NCI-H2227 (cell line): ENCODE measurements around the gene MTCL3.
A peak's percentile ranks its signal among the peaks of the same experiment; 100 is the strongest.

Experiments used
- DNase-seq: peaks from one replicate; lab custom pipeline; 2025; ENCODE audit not compliant: unreplicated experiment; lab: John Stamatoyannopoulos, UW

Gene MTCL3

DNA sequence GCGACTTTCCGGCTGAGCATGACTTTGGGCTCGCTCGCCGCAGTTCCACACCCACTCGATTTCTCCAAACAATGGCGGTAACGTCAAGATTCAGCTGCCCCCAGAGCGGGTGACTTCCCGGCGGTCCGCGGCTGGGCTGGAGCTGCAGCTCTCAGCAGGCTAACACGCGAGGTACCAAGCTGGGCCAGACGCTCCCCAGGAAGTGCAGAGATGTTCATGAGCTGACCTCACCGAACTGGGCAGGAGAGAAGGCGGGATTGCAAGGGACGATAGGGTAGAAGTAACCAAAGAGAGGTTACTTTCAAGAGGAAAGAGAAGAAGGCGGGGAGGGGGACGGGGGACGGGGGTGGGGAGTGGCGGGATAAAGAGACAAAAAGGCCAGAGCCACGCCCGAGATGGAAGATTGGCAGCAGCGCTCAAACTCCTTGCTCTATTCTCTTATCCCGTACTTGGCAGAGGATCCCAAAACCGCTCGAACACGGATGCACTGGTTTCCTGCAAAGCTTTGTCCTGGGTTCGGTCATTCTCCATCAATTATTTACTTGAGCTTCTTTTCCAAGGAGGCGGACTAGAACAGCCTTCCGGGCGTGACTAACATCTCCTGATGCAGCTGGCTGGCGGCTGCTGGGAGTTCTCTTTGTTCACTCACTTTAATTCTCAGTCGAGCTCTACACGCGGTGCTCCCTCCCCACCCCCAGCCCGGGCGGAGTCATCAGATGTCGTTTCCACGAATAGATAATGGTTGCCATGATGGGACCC lies at the start of gene MTCL3:
TSS of gene MTCL3 (minus strand) at position 626 of the 759 bp plus-strand sequence.
- peak; percentile 92 for DNase-seq

DNA sequence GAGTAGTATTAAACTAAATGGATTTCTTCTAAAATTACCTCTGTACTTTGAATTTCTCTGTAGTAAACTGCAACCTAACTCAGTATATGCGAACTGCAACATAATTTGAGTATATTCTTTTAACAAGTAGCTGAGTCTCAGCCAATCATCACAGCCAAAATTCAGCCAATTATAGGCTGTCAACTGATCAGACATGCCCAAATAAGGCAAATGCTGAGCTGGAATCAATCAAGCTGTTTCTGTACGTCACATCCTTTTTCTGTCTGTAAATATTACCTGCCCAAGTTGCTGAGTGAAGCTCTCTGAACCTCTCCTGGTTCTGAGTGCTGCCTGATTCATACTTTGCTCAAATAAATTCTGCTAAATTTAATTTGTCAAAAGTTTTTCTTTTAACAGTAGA lies 48.3 kb upstream of the MTCL3 start:
- DNase-seq, result no peak

GRCh38 chr6:127566651-127567050 lies 47.5 kb upstream of the MTCL3 start:
- DNase-seq, result no peak

GRCh38 chr6:127566119-127566518 lies 47.0 kb upstream of the MTCL3 start:
- no peak for DNase-seq

GRCh38 chr6:127564761-127565160 lies 45.6 kb upstream of the MTCL3 start:
- no peak for DNase-seq

DNA sequence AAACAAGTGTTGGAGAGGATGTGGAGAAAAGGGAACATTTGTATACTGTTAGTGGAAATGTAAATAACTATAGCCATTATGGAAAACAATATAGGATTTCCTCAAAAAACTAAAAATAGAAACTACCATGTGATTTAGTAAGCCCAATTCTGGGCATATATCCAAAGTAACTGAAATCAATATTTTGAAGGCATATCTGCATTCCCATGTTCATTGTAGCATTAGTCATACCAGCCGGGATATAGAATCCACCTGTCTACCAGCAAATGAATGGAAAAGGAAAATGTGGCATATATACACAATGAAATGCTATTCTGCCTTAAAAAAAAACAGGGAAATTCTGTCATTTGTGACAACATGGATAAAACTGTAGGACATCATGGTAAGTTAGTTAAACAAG lies 42.5 kb upstream of the MTCL3 start:
- no peak for DNase-seq

GRCh38 chr6:127554435-127555006 lies 35.4 kb upstream of the MTCL3 start:
- DNase-seq, result peak; percentile 9

DNA sequence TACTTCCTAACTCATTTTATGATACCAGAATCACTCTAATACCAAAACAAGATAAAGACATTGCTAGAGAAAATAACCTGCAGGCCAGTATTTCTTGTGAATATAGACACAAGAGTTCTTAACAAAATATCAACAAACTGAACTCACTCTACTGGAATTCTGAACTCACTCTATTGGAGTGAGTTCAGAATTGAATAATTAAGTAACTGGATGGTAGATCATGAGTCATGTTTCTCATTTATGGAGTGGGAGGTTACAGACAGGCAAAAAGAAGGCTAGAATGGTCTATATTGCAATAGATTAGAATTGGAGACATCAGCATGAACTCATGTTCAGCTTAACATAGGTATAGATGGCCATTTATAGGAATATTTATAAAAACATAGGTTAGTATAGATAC lies 31.3 kb upstream of the MTCL3 start:
- DNase-seq, result no peak

DNA sequence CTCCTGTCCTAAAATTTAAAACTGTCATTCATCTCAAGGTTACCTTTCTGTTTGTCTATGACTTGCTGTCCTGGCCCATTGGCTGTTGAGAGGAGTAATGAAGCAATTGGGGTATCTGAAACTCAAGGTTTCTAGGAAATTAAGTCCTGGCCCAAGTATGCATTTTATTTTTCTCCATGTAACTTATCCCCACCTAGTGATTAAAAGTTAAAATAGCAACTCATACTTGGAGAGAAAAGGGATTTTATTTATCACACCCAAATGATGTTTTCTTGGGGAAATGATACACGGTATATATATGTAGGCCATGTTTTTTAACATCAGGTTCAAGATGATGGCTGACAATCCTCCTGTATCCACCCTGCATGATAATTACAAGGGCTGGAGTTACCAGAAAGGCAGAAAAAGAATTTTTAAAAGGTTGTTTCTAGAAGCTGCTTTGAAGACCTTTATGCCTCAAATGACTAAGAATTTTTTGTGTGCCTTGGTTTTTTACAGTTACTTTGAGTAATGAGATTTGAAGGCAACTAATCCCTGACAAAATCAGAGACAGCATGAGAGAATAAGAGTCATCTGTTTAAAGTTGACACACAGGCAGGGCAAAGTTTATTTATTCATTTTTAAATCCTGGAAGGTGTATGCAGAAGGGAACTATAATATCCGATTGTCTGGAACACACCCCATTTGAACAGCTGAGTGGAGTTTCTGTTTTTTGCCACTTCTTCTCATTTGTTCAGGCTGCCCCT lies 28.9 kb upstream of the MTCL3 start:
- DNase-seq, result no peak

- DNase-seq, result peak; percentile 13
Measured at GRCh38 chr6:127547215-127547614, 28.1 kb upstream of the MTCL3 start.

DNA sequence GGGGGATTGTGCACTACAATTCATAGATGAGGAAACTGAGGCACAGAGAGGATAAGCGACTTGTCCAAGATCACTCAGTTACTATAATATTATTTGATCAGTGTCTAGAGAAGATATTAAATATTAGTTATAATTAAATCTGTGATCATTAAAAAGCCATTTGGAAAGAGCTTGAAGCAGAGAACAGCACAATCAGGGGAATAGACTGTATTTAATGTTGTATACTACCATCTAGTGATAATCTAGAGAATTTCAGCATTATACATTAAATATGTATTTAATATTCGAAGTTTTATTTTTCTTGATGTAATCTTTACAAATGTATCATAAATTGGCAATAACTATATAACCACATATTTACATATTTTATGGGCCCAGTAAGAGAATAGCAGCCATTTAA lies 20.1 kb upstream of the MTCL3 start:
- DNase-seq, result peak; percentile 20

DNA sequence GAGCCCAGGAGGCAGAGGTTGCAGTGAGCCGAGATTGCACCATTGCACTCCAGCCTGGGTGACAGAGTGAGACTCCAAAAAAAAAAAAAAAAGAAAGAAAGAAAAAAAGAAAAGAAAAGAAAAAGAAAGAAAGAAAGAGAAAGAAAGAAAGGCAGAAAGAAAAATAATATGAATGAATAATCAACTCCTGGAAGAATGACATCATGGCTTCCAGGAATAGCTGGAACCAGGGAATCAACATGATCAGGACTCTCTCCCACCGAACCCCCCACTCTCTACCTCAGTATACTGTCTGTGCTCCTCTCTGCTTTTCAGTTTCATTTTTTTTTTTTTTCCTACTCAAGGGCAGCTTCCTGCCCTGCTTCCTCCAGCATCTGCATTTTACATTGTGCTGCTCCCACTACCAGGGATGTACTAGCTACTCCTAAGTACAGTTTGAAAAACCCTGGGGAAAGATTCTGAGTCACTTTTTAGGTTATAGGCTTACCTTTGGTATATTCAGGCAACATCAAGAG lies 19.7 kb upstream of the MTCL3 start:
- no peak for DNase-seq

DNA sequence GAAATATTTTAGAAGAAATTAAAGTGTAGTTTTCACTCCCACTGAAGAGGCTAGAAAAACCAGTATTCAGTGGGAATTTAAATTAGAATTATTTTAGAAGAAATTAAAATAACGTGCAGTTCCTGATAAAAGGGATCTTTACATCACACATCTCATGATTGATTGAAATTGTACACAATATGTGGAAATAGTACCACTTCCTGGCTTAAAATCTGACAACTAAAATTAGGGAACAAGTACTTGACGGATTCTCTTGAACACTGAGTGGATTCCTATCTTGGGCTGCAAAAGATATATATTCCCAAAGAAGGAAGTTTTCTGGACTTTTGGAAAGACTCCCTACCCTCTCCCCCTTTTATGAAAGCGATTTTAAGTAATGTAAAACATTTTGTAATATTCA lies 14.6 kb upstream of the MTCL3 start:
- no peak for DNase-seq

- no peak for DNase-seq
Measured at GRCh38 chr6:127533011-127533410, 13.9 kb upstream of the MTCL3 start.

DNA sequence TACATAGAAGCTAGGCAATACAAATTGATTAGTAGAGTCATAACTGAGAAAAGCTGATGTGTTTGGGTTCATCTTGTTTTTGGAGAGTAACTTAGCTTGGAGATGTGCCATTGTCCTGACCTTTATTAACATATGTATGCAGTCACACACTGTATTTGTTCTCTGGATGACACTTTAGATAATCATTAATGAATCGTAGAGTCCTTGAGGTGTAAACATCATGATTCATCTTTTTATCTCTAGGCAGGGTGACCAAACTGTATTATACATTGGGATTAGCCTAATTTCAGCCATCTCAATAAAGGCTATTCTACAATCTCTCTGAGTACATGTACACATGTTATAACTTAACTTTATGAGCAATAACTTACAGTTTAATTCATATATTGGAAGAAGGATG lies 3.6 kb upstream of the MTCL3 start:
- no peak for DNase-seq

- DNase-seq, result no peak
Measured at GRCh38 chr6:127520066-127520465, 931 bp upstream of the MTCL3 start.

DNA sequence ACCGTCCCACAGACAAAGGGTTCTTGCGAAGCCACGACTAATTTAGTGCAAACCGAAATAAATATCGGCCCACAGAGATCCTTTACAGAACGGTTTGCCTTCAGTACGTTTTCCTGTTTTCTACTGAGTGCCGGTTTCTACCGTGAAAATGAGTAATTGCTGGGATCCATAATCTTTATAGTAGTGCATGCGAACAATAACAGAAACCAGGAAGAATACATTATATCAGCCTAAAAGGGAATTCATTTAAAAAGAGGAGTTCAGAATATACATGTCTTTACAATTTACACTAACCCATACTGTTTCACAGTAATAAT lies 292 bp upstream of the MTCL3 start:
- no peak for DNase-seq

DNA sequence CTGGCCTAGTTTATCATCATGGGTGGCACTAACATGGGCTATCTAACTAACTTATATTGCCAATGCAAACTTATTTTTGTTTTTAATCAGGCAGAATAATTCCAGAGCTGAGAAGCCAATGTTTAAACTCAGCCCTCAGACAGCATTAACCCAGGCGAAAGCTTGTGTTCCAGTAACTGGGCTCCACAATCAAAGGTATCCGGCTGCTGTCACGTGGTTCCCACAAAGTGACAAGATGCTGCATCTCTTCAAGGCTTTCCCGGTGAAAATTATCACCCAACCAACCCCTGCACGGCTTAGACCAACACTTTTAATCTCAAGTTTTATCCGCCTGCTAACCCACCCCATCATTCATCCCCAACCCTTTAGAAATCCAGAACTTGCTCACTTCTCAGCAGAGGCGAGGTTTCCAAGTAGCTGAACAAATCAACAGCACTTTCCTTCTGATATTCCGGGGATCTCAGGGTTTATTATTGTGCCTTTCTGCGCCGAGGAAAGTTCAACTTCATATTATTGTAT lies 885 bp downstream of the MTCL3 start:
- DNase-seq, result peak; percentile 43

DNA sequence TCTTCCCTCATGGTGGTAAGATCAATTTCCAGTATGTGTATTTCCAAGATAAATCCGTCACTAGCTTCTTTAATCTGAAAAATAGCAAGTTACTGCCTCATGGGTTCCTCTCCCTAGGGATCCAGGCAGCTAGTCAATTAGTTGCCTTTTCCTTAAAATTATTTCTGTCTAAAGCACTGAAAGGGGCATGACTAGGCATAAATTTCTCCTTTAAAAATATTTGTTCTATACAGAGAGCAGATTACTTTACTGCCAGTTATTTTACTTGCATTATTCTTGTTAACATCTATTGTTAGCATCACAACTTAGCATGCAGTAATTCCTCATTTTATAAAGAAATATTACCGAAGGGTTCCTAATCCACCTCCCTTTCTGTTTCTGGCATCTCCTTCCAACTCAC lies 1.4 kb downstream of the MTCL3 start:
- DNase-seq, result no peak

GRCh38 chr6:127516662-127517273 lies 2.4 kb downstream of the MTCL3 start:
- peak; percentile 70 for DNase-seq
